SKM-1 treated with dmso at 0.1 percent for 144 hours (cell line): ENCODE results near the gene MAPRE2.

ENCODE experiments used
- DNase-seq: peaks from one replicate; lab custom pipeline; 2025; ENCODE audit not compliant: unreplicated experiment; lab: John Stamatoyannopoulos, UW

Gene MAPRE2

GRCh38 chr18:35118641-35119040, 77.4 kb downstream of the MAPRE2 start:
- DNase-seq: no peak

GRCh38 chr18:35121038-35121437, 79.8 kb downstream of the MAPRE2 start:
- no peak for DNase-seq

DNA sequence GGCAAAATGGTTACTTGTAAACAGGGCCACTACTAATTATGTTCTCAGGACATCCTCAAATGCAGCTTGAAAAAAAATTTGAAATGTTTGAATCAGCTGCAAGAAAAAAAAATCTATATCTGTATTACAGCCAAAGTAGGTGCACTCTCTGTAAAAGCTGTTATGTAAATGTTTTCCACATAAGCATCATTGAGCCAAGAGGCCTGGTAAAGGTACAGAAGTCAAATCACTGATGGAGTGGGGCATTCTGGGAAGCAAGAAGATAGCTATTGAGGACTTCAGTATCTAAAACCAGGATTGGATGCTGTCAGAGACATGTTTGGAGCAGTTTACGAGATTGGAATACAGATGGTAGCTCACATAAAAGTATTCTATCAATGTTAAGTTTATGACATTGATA, 80.3 kb downstream of the MAPRE2 start:
- DNase-seq: no peak

DNA sequence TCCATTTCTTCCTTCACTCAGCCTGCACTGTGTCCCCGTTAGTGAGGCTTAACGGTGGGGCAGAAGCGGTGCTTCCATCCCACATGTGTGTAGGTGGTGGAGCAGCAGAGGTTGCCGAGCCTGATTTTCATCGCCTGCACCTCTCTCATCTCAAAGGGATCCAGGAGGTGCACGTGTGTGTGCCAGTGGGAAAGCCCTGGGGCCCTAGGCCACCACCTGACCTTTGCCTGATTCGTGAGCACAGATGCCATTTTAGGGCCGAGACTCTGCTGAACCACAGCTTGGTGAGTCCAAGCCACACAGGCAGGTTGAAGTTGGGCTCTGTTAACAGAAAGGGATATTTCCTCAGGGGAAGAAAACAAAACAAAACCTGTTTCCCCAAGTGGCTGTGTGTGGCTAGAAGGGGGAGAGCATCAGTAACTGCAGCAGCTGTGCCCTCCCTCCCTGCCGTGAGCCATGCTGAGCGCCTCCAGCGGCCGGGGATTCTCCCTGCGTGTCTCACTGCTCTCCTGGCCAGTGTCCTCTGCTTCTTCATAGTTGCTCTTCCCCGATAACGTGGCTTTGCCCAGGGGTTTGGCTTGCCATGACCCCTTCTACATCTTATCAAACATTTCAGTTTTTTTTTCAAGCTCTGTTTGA, 81.5 kb downstream of the MAPRE2 start:
- DNase-seq: no peak

DNA sequence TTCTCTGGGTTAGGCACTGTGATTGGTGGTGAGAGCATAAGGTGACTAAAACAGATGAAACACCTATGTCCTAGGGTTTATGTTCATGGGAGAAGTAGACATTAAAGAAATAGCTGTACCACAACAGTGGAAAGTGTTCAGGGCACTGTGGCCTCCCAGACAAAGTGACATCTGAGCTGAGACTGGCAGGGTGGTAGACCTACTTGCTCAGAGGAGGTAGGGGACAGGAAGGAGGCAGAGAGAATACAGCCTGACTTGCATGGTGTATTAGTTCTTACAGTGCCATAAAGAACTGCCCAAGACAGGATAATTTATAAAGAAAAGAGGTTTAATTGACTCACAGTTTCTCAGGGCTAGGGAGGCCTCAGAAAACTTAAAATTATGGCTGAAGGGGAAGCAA, 82.6 kb downstream of the MAPRE2 start:
- DNase-seq: no peak

DNA sequence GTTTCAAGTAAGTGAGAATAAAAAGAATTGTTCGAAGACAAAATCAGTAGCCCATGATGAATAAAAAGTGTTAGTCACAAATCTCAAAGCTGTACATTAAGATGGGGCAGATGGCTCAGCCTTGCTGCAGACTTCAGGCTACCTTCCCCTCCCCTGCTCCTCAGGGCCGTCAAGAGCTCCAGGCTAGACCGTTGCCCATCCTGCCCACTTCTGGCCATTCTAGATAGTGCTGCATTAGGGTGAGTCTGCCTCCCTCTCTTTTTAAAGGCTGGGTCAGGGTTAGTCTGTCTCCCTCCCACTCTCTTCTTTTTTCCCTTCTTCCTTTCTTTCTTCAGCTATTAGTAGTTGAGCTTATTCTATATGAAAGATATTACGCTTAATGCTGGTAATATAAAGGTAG, 86.0 kb downstream of the MAPRE2 start:
- DNase-seq: no peak

DNA sequence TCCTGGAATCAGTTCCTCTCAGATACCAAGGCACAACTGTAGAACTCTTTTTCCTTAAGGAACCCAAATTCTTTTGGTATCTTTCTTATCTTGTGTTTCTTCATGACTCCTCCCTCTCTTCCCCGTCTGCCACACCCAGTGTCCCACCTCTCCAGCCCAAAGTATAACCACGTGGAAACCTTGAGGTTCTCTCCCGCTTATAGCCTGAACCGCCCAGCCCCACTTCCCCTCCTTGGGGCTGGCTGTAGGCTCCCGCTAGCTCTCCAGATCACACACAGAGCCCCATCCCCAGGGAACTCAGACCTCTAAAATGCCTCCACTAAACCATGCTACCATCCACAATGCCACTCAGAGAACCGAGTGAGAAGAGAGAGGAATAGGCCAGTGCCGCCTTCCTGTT, 87.5 kb downstream of the MAPRE2 start:
- no peak for DNase-seq

- DNase-seq: no peak
Observed at GRCh38 chr18:35130236-35130635, 89.0 kb downstream of the MAPRE2 start.

DNA sequence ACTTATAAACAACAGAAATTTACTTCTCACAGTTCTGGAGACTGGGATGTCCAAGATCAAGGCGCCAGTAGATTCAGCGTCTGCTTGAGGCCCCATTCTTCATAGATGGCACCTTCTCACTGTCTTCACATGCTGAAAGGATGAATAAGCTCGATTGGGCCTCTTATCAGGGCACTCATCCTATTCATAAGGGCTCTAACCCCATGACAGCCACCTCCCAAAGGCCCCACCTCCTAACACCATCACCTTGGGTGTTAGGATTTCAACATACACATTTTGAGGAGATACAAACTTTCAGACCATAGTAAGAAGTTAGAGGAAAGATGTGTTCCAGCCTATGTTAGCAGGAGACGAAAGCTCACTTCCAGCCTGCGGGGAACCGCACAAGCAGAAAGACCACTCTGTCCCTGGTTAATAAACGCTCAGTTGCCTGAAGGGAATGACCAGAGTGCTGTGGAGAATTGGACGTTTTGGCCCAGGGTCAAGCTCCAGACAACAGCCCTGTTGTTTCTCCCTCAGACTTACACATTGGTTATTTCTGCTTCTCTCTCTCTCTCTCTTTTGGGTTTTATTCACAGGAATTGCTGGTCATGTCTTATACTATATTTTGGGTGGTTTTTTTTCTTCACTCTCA, 90.3 kb downstream of the MAPRE2 start:
- DNase-seq: no peak

DNA sequence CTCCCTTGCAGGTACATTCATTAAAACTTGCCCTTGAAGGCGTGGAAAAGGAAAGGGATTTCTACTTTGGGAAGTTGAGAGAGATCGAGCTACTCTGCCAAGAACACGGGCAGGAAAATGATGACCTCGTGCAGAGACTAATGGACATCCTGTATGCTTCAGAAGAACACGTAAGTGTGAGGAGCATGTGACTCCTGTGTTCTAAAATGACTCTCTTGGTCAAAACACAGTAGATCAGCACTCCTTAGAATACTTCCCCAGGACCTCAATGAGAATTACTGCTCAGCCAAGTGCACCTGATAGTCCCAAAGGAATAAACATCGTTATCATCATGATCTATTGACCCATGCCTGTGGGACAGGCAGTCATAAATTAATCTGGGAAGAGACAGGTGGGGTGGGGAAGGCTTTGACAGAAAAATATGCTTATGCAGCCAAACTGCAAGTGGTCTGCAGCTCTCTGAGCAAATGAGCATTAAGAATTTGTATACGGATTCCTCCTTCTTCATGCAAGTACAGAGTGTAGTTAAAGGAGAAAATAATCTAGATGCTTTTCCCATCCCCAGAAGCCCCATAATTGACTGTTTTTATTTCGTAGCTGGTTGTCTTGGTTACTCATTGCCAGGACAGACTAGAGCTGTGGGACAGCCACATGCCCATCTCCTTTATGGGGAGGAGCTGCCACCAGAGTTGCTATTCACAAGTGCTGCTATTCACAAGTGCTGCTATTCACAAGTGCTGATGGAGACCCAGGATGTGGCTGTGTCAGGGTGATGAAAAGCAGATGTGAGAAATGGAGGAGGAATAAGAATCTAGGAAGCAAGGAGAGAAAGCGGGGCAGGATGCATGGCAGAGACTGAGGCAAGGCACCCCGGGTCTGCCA, 91.0 kb downstream of the MAPRE2 start:
- DNase-seq: no peak

GRCh38 chr18:35134190-35134730, 93.0 kb downstream of the MAPRE2 start:
- DNase-seq: no peak

GRCh38 chr18:35134791-35135531, 93.7 kb downstream of the MAPRE2 start:
- no peak for DNase-seq

- DNase-seq: no peak
Observed at GRCh38 chr18:35136248-35136647, 95.0 kb downstream of the MAPRE2 start.

- DNase-seq: no peak
Observed at GRCh38 chr18:35136885-35137284, 95.7 kb downstream of the MAPRE2 start.

- no peak for DNase-seq
Observed at GRCh38 chr18:35137632-35138031, 96.4 kb downstream of the MAPRE2 start.

DNA sequence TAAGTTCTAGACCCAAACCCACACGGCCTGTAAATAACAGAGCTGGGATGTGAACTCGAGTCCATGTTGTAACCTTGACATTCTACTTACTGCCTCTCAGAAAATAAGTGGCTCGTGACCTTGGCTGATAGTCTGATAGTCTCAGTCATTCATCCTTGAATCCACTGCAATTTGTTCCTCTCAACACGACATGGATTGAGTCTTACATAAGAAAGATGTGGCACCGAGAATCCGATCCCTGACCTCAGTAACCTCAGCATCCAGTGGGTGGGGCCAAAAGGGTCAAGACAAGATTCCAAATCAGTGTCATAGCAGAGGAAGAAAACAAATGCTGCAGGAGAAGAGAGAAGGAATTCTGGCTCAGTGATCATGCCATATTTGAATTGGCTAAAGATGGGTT, 97.6 kb downstream of the MAPRE2 start:
- no peak for DNase-seq

DNA sequence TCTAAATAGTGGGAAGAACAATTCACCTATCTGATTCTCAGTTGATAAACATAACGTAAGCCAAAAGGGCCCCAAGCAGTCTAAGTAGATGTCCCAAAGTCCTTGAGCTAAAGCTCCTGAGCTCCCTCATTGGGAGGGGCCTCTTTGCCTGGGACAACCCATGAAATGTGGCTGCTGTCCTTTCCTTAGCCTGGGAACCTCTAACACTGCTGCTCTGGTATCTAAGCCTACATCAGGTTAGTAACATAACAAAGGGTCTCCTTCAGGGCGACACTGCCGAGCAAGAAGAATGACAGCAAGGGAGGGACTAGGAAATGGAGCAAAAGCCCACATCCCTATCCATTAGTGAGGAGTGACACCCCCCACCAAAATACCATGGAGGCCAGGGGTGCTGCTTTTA, 98.3 kb downstream of the MAPRE2 start:
- no peak for DNase-seq

- no peak for DNase-seq
Observed at GRCh38 chr18:35141077-35141476, 99.9 kb downstream of the MAPRE2 start.

DNA sequence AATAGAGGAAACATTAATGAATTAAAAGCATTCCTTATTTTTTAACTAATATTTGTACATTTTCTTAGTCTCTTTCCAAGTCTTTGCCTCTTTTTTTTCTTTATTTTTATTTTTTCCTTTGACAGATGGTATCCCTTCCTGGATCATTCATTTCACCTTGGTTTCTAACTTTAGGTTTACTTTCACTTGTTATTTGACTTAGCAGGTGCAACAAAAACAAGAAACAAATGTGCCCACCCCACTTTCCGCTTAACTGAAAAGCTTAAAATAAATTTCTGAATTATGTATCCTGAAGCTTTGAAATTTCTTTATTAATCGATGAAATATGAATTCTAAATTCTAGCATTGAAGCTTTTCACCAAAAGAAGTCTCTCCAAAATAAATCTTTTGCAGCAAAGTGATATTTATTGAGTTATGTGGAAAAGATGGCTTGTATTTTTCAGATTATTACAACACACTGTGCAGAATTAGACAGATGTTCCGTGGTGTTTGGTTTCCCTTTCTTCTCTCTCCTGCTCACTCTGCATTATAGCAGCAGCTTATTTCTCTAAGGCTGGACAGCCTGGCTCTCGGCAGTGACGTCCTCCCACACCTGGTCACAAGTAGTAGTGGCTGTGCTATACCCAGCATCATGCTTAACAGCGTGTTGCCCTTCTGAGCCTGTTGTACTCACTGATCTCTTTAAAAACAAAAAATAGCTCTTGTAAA, 100.5 kb downstream of the MAPRE2 start:
- no peak for DNase-seq

GRCh38 chr18:35142275-35142615, 101.0 kb downstream of the MAPRE2 start:
- no peak for DNase-seq
